Measurements from ENCODE around the gene SEMA3C.

The SEMA3C gene

GRCh38 chr7:80729591-80730320, 189.1 kb downstream of the SEMA3C start:
- DNase-seq, result no peak

GRCh38 chr7:80726666-80727065, 192.2 kb downstream of the SEMA3C start:
- no peak for DNase-seq

- DNase-seq, result no peak
Observed at GRCh38 chr7:80725181-80725611, 193.7 kb downstream of the SEMA3C start.

- no peak for DNase-seq
Observed at GRCh38 chr7:80724249-80724871, 194.5 kb downstream of the SEMA3C start.

- DNase-seq, result no peak
Observed at GRCh38 chr7:80722616-80723195, 196.1 kb downstream of the SEMA3C start.

- DNase-seq, result no peak
Observed at GRCh38 chr7:80721883-80722615, 196.8 kb downstream of the SEMA3C start.

GRCh38 chr7:80720146-80720545, 198.7 kb downstream of the SEMA3C start:
- no peak for DNase-seq

- DNase-seq, result no peak
Observed at GRCh38 chr7:80719261-80719660, 199.6 kb downstream of the SEMA3C start.

- no peak for DNase-seq
Observed at GRCh38 chr7:80711531-80711930, 207.3 kb downstream of the SEMA3C start.

- no peak for DNase-seq
Observed at GRCh38 chr7:80708123-80708522, 210.7 kb downstream of the SEMA3C start.

GRCh38 chr7:80707318-80707717, 211.5 kb downstream of the SEMA3C start:
- DNase-seq, result no peak

- DNase-seq, result no peak
Observed at GRCh38 chr7:80705130-80705781, 213.6 kb downstream of the SEMA3C start.

GRCh38 chr7:80703272-80703671, 215.6 kb downstream of the SEMA3C start:
- no peak for DNase-seq

GRCh38 chr7:80699721-80700256, 219.1 kb downstream of the SEMA3C start:
- no peak for DNase-seq

- DNase-seq, result no peak
Observed at GRCh38 chr7:80699045-80699638, 219.7 kb downstream of the SEMA3C start.
